ENCODE data around the gene HIPK1.

DNA sequence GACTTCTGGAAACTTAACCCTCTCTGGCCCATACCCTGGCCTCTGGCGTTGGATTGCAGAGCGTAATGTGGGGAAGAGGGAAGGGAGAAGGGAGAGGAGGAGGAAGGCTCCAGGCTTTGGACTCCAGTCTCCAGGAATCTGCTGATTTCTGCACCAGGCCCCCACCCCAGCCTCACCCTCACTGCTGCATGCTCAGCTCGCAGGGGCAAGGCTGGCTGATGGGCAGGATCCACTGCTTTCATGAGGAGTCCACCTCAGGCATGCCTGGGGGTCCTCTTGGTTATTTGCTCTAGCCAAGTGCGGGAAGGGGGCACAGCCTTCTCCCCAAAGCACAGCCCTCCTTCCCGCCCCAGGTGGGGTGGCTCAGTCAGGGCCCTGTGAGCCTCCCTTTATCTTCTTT is 53.8 kb downstream of the HIPK1 start:
- TF ChIP-seq POLR2AphosphoS5 (IDR thresholded peaks at IDR 0.05) = no peak
- TF ChIP-seq, protein P1, sequence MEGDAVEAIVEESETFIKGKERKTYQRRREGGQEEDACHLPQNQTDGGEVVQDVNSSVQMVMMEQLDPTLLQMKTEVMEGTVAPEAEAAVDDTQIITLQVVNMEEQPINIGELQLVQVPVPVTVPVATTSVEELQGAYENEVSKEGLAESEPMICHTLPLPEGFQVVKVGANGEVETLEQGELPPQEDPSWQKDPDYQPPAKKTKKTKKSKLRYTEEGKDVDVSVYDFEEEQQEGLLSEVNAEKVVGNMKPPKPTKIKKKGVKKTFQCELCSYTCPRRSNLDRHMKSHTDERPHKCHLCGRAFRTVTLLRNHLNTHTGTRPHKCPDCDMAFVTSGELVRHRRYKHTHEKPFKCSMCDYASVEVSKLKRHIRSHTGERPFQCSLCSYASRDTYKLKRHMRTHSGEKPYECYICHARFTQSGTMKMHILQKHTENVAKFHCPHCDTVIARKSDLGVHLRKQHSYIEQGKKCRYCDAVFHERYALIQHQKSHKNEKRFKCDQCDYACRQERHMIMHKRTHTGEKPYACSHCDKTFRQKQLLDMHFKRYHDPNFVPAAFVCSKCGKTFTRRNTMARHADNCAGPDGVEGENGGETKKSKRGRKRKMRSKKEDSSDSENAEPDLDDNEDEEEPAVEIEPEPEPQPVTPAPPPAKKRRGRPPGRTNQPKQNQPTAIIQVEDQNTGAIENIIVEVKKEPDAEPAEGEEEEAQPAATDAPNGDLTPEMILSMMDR (IDR thresholded peaks at IDR 0.05 in 8 of 11, conservative IDR thresholded peaks at IDR 0.05 in 3 of 11) = no peak

All from spleen (tissue), 7 donors.